Activated B cell treated with CpG ODN at 0.5 μM for 24 hours (primary cell): ENCODE results near the gene TMC5. TPM values are rescaled to one million over a fixed set of nuclear protein-coding genes. Genes with fewer than 3 reads are reported as not detected.

Experiments
- ATAC-seq: fragments of 200-7000 bp; cut with Tn5 transposase; one replicate; pipeline ENCODE4 v1.10.0; 2021; ENCODE audit warnings: low read depth, mild to moderate bottlenecking, moderate library complexity
- CTCF ChIA-PET: fragments of 350-600 bp; sonication (Branson Sonifier 250); formaldehyde crosslinking; loops from one replicate; lab custom pipeline; 2021; ENCODE audit warnings: antibody characterized with exemption; lab: Charles Lee
- POLR2A ChIA-PET: fragments of 350-600 bp; sonication (Branson Sonifier 250); formaldehyde crosslinking; loops from one replicate; lab custom pipeline; 2021; ENCODE audit warnings: antibody characterized with exemption; lab: Charles Lee
- DNase-seq: peaks from one replicate; pipeline ENCODE4 v3.0.0; 2022
- H3K27ac Mint-ChIP-seq: one replicate; pipeline ENCODE4 v1.8.0; 2020; ENCODE audit warnings: mixed read lengths
- H3K27me3 Mint-ChIP-seq: one replicate; pipeline ENCODE4 v1.8.0; 2021; ENCODE audit warnings: mixed read lengths
- H3K36me3 Mint-ChIP-seq: one replicate; pipeline ENCODE4 v1.8.0; 2021; ENCODE audit warnings: low read depth, mixed read lengths
- H3K4me1 Mint-ChIP-seq: one replicate; pipeline ENCODE4 v1.8.0; 2021; ENCODE audit warnings: mixed read lengths
- H3K4me3 Mint-ChIP-seq: one replicate; pipeline ENCODE4 v1.8.0; 2020; ENCODE audit warnings: mild to moderate bottlenecking, mixed read lengths
- H3K9me3 Mint-ChIP-seq: one replicate; pipeline ENCODE4 v1.8.0; 2020; ENCODE audit warnings: mixed read lengths
- CTCF ChIP-seq: fragments of 200-600 bp; IDR thresholded peaks from one replicate; pipeline ENCODE4 v1.8.0; 2022; ENCODE audit warnings: antibody characterized with exemption, mild to moderate bottlenecking
- intact Hi-C: fragments of 100-400 bp; cut with micrococcal nuclease; formaldehyde crosslinking; loops from one replicate; pipeline ENCODE4 v1.15.1; 2024
- total RNA-seq: library from RNA; stranded (reverse); gene quantifications from 2 replicates; pipeline ENCODE4 v1.2.3, GENCODE V29; 2022

Gene TMC5
- total RNA-seq, 1 donor from 2014 or later: not detected

- ATAC-seq: no peak
- no peak for TF ChIP-seq CTCF
- Mint-ChIP-seq H3K27ac (no peak overlapping the region), H3K27me3 (no peaks in the 10 kb centered on the region), H3K36me3 (peaks cover 9% of the 10 kb centered on the region), H3K9me3 (no peaks in the 10 kb centered on the region), H3K4me3 (no peak overlapping the region), H3K4me1 (peaks cover 43% of the 10 kb centered on the region)
- ChIA-PET POLR2A (interaction anchor here (0.6 to 2.8 kb wide), 6 partner anchors 11 to 733 kb away, joined by 3 to 52 read pairs (median 5); partner anchors contain the start of genes ARL6IP1, COQ7, RPS15A and VPS35L), CTCF (interaction anchor here (0.6 to 1.0 kb wide), 2 partner anchors 26 to 32 kb away, joined by 3 read pairs; partner anchors contain the start of gene VPS35L)
- intact Hi-C loops: loop anchor here (1.0 to 5.0 kb wide), 9 partner anchors 36 to 1218 kb away; partner anchors contain the start of genes ARL6IP1, COQ7, IQCK and KNOP1
- DNase-seq: no peak
Measured at GRCh38 chr16:19523184-19523558, 105.5 kb downstream of the TMC5 start.

GRCh38 chr16:19523559-19524355 lies 106.1 kb downstream of the TMC5 start, which contains the start of gene CCP110:
TSS of gene CCP110 (plus strand) at chr16:19523942. CDS start at chr16:19527882, 3,940 bp downstream.
- H3K4me3 Mint-ChIP-seq: peak within 1 kb of the TSS; percentile 98
- CTCF ChIA-PET: interaction anchor here (0.6 to 2.0 kb wide), 6 partner anchors 10 to 32 kb away, joined by 3 to 7 read pairs (median 3); partner anchors contain the start of gene VPS35L
- ATAC-seq: peak; percentile 83
- no peak for TF ChIP-seq CTCF
- H3K36me3 Mint-ChIP-seq: peaks cover 13% of the 10 kb centered on the region
- intact Hi-C loops: loop anchor here (1.0 to 5.0 kb wide), 9 partner anchors 35 to 1217 kb away; partner anchors contain the start of genes ARL6IP1, COQ7, IQCK and KNOP1
- peak; percentile 86 for DNase-seq
- peaks cover 43% of the 10 kb centered on the region for H3K4me1 Mint-ChIP-seq
- peak within 1 kb of the TSS; percentile 92 for H3K27ac Mint-ChIP-seq
- no peaks in the 10 kb centered on the region for H3K9me3 Mint-ChIP-seq
- POLR2A ChIA-PET: interaction anchor here (0.5 to 2.8 kb wide), 10 partner anchors 11 to 733 kb away, joined by 3 to 52 read pairs (median 4); partner anchors contain the start of genes ARL6IP1, COQ7, IQCK and KNOP1
- no peaks in the 10 kb centered on the region for H3K27me3 Mint-ChIP-seq

GRCh38 chr16:19524356-19524615 lies 106.6 kb downstream of the TMC5 start:
- H3K4me3 Mint-ChIP-seq: peak overlapping the region; percentile 98
- POLR2A ChIA-PET: interaction anchor here (0.5 to 2.8 kb wide), 8 partner anchors 21 to 734 kb away, joined by 3 to 52 read pairs (median 6); partner anchors contain the start of genes ARL6IP1, COQ7, IQCK and KNOP1
- H3K9me3 Mint-ChIP-seq: no peaks in the 10 kb centered on the region
- TF ChIP-seq CTCF: no peak
- peak overlapping the region; percentile 79 for H3K27ac Mint-ChIP-seq
- H3K27me3 Mint-ChIP-seq: no peaks in the 10 kb centered on the region
- ATAC-seq (no peak), DNase-seq (no peak)
- peaks cover 43% of the 10 kb centered on the region for H3K4me1 Mint-ChIP-seq
- H3K36me3 Mint-ChIP-seq: peaks cover 16% of the 10 kb centered on the region
- CTCF ChIA-PET: interaction anchor here (1.2 to 2.0 kb wide), 4 partner anchors 10 to 31 kb away, joined by 3 to 7 read pairs (median 4); partner anchors contain the start of gene VPS35L
- intact Hi-C loops: loop anchor here (5.0 kb wide), 5 partner anchors 193 to 597 kb away; partner anchors contain the start of genes IQCK, KNOP1 and SMG1

GRCh38 chr16:19524616-19525384 lies 107.1 kb downstream of the TMC5 start:
- Mint-ChIP-seq H3K4me1 (peaks cover 40% of the 10 kb centered on the region), H3K36me3 (peaks cover 18% of the 10 kb centered on the region), H3K27ac (peak overlapping the region; percentile 79), H3K4me3 (peak overlapping the region; percentile 98), H3K9me3 (no peaks in the 10 kb centered on the region), H3K27me3 (no peaks in the 10 kb centered on the region)
- intact Hi-C loops: loop anchor here (5.0 kb wide), 5 partner anchors 193 to 597 kb away; partner anchors contain the start of genes IQCK, KNOP1 and SMG1
- TF ChIP-seq CTCF: no peak
- POLR2A ChIA-PET: interaction anchor here (0.8 to 2.8 kb wide), 6 partner anchors 21 to 723 kb away, joined by 3 to 52 read pairs (median 6); partner anchors contain the start of genes ARL6IP1, COQ7, IQCK and KNOP1
- ATAC-seq (no peak), DNase-seq (no peak)
- CTCF ChIA-PET: interaction anchor here (1.2 to 2.0 kb wide), 4 partner anchors 9 to 30 kb away, joined by 3 to 7 read pairs (median 4); partner anchors contain the start of gene VPS35L
